GM19455 (cell line): ENCODE data around the gene C6orf52.
A peak's percentile ranks its signal among the peaks of the same experiment; 100 is the strongest.

Source experiments
- ATAC-seq: cut with Tn5 transposase; IDR thresholded peaks from one replicate; pipeline ENCODE4 v1.9.1; 2021; ENCODE audit not compliant: unreplicated experiment

Gene C6orf52

GRCh38 chr6:10658910-10659698, 35.3 kb downstream of the C6orf52 start:
- ATAC-seq = no peak

- ATAC-seq = no peak
These were observed 38.8 kb downstream of the C6orf52 start for GRCh38 chr6:10655508-10656055.

GRCh38 chr6:10644225-10644624, 50.2 kb downstream of the C6orf52 start:
- ATAC-seq = no peak

GRCh38 chr6:10643201-10643651, 51.2 kb downstream of the C6orf52 start:
- no peak for ATAC-seq

- no peak for ATAC-seq
These were observed 52.9 kb downstream of the C6orf52 start for GRCh38 chr6:10641528-10641927.

- ATAC-seq = no peak
These were observed 54.0 kb downstream of the C6orf52 start for GRCh38 chr6:10640412-10640811.

GRCh38 chr6:10633216-10633615, 61.2 kb downstream of the C6orf52 start:
- ATAC-seq = peak; percentile 87

- ATAC-seq = no peak
These were observed 64.2 kb downstream of the C6orf52 start for GRCh38 chr6:10630178-10630577.

GRCh38 chr6:10627800-10628199, 66.6 kb downstream of the C6orf52 start:
- no peak for ATAC-seq

- no peak for ATAC-seq
These were observed 68.2 kb downstream of the C6orf52 start for GRCh38 chr6:10626154-10626741.

- ATAC-seq = no peak
These were observed 69.6 kb downstream of the C6orf52 start for GRCh38 chr6:10624836-10625235.

GRCh38 chr6:10621847-10622246, 72.6 kb downstream of the C6orf52 start:
- ATAC-seq = no peak
